ENCODE measurements around the gene RNPS1.
"Not testable (repeated sequence)": the region's sequence is repeated elsewhere in the genome, so short reads cannot be mapped to it uniquely, and the experiment has no call there.

The RNPS1 gene

DNA sequence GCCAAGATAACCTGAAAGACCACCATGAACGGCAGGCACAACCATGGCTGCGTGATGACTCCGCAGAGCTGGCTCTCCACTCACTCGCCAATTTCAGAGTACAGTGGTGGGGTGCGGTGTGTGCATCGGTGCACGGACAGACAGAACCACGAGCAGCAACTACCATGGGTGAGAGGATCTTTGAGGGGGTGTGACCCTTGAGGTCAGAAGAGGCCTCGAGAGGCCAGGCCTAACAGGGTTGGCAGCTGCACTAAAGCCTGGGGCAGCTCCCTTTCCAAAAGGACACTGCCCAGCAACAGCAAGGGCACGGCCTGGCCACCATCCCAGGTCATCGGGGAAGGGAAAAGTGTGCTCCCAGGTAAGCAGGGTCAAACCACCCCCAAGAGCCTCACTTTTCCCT, 14.6 kb downstream of the RNPS1 start:
- no peak for DNase-seq

DNA sequence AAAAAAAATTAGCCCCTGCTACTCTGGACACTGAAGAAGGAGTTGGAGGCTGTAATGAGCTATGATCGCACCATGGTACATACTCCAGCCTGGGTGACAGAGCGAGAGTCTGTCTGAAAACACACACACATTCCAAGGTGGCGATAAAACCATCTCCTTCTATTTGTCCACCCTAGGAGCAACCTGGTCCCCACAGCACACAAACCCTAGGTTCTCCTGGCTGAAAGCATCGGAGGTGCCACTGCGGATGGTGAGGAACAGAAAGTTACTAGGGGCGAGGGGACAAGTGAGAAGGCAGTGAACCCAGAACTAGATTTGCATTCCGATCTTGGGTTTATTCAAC, 15.1 kb downstream of the RNPS1 start:
- no peak for DNase-seq

GRCh38 chr16:2251296-2252111, 16.4 kb downstream of the RNPS1 start, which contains the start of gene ECI1:
ECI1 (minus strand) TSS chr16:2251587; CDS start chr16:2251566, 21 bp downstream.
- peak; percentile 56 to 79 for DNase-seq

DNA sequence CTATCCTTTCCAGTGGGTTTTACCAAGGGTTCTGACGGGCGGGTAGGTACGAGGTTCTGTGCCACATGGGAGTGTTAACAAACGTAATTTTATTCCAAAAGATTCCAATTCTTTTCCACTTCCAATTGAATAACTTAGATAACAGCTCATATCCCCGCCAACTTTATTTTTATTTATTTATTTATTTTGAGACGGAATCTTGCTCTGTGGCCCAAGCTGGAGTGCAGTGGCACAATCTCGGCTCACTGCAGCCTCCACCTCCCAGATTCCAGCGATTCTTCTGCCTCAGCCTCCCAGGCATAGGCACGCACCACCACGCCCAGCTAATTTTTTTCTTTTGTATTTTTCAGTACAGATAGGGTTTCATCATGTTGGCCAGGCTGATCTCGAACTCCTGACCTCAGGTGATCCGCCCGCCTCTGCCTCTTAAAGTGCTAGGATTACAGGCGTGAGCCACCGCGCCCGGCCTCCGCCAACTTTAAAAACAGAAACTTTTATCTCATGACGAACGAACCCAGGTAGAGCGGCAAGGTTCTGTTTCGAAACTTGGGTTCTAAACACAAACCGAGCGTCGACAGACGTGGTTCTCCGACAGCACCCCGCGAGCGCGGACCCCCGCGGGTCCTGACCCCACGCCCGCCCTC, 17.2 kb downstream of the RNPS1 start:
- DNase-seq = peak in 1 of 2 experiments; percentile 23

- DNase-seq = no peak
Measured at GRCh38 chr16:2246301-2246885, 21.5 kb downstream of the RNPS1 start.

- no peak for DNase-seq
Measured at GRCh38 chr16:2244926-2245795, 22.8 kb downstream of the RNPS1 start.

DNA sequence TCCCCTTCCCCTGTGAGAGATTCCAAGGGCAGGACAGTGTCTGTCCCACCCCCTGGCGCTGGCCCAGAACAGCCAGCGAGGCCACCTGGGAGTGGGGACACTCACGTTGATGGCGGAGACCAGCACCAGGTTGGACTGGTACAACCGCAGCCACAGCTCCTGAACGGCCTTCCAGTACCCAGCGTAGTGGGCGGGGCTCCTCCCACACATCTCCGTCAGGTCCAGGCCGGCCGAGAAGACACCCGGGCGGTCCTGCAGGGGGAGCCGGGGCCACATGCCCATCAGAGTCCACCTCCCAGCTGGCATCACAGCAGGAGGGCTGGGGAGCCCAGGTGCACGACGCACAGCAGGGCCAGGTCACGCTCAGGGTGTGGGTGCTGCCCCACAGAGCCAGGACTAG, 23.6 kb downstream of the RNPS1 start:
- DNase-seq = no peak

DNA sequence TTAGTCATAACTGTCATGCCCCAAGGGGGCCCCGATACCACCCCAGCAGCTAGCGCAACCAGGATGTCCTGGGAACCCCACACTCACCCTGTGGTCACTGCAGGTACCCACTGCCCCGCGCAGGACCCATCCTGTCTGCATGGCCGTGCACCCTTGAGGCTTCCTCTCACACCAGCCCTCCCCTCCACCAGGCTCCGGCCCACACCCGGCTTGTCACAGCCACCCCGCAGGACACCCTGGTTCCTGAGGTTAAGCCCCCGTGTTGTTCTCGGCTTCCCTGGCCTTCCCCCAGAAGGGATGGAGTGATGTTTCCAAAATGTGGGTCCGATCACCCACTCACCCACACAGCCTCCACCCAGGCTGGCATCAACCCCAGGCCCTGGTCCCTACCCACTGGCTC, 24.1 kb downstream of the RNPS1 start:
- DNase-seq = no peak

DNA sequence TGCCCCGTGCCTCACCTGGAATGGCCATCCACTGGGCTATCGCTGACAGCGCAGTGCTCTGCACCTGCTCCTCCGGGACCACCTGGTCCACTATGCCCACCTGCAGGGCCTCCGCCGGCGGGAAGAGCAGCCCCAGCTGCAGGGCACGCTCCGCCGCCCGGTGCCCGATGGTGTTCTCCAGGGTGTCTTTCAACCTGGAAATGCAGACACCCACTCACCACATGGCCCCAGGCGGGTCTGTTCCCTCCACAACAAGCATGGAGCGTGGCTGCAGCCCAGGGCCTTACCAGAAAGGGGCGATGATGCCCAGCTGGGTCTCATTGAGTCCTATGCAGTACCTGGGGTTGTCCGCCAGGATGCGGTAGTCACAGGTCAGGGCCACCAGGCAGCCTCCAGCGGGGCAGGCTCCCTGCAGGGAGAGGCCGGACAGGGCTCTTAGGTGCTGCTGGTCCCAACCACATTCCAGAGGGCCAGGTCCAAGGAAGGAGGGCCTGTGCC, 24.8 kb downstream of the RNPS1 start:
- DNase-seq = no peak

- no peak for DNase-seq
Measured at GRCh38 chr16:2242598-2242997, 25.3 kb downstream of the RNPS1 start.

DNA sequence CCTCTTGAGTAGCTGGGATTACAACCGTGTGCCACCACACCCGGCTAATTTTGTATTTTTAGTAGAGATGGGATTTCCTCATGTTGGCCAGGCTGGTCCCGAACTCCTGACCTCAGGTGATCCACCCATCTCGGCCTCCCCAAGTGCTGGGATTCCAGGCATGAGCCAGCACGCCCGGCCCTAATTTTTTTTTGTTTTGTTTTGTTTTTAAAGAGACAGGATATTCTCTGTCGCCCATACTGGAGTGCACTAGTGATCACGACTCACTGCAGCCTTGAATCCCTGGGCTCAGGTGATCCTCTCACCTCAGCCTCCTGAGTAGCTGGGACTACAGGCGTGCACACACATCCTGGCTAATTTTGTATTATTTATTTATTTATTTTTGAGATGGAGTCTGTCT, 27.6 kb downstream of the RNPS1 start:
- not testable (repeated sequence) for DNase-seq

DNA sequence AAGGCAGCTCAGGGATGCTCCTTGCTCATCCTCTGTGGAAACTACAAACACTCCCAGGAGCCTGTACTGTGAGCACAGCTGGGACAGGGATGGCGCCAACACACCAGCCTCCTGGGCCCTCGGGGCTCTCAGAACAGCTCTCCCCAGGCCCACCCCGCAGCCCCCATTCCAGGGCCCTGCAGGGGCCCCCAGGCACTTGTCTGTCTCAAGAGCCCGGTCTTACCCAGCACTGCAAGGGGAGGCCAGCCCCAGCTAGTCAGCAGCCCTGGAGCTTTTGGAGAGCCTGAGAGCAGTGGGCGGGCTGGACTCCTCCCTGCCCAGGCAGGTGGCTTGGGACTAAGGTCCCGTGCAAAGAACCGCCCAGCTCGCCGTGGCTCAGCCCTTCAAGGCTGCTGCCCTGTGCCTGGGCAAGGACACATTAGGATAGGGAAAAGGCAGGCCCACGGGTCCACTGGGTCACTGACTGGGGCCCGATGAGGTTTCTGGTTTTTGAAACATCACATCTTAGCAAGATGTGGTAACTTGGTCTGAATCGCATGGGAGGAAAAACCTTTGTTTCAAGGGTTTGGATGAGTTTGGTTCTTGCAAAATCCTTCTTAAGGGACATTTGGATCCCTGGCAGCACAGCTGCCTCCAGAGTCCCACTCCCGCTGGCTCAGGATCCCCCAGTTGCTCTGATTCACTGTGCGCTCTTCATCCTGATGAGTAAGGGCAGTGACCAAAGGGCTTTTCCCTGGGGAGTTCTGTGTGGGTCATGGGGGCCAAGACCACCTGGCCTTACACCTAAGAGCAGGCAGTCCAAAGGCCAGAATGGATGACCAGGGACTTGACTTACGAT, 28.9 kb downstream of the RNPS1 start:
- no peak for DNase-seq

DNA sequence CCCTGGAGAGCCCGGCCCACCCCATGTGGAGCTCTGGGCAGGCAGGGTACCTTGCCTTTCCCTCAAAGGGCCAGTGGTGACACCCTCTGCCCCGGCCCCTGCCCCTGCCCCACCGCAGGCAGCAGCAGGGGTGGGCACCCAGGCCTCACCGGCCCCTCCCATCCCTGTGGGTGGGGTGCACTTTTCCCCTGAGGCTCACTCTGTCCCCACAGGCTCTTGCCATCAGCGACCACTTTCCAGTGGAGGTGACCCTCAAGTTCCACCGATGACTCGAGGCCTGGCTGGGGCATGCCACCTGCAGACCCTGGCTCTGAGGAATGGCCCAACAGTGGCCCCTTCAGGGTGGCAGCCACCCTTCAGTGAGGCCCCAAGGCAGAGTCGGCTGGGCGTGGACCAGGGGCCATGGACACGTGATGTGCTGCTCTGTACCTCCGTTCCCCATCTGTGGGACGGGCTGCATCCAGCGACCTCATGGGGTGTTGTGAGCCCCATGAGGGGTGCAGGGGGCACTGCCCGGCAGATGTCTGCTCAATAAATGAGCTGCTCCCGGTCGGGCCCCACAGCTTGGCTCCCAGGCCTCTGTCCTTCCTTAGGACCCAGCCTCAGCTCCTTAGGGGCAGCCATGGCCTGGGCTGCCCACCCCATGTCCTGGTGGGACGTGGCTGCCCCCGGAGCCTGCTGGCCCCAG, 29.6 kb downstream of the RNPS1 start:
- no peak for DNase-seq

DNA sequence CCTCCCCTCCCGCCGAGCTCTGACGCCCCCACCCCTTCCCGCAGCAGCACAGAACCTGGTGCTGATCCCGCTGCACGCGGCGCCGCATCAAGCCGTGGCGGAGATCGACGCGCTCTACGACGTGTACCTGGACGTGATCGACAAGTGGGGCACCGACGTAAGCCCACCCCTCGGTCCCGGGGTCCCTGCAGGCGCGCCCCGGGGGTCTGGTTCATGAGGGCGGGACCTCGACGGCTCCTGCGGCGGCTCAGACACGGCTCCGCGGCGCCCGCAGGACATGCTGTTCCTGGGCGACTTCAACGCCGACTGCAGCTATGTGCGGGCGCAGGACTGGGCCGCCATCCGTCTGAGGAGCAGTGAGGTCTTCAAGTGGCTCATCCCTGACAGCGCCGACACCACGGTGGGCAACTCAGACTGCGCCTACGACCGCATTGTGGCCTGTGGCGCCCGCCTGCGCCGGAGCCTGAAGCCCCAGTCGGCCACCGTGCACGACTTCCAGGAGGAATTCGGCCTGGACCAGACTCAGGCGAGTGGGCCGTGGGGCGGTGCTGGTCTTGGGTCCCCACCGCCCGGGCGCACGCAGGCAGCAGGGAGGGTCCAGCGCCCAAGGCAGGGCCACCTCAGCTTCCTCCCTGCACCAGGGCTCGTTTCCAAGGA, 30.3 kb downstream of the RNPS1 start:
- DNase-seq = no peak

GRCh38 chr16:2237102-2237482, 30.8 kb downstream of the RNPS1 start:
- DNase-seq = no peak

DNA sequence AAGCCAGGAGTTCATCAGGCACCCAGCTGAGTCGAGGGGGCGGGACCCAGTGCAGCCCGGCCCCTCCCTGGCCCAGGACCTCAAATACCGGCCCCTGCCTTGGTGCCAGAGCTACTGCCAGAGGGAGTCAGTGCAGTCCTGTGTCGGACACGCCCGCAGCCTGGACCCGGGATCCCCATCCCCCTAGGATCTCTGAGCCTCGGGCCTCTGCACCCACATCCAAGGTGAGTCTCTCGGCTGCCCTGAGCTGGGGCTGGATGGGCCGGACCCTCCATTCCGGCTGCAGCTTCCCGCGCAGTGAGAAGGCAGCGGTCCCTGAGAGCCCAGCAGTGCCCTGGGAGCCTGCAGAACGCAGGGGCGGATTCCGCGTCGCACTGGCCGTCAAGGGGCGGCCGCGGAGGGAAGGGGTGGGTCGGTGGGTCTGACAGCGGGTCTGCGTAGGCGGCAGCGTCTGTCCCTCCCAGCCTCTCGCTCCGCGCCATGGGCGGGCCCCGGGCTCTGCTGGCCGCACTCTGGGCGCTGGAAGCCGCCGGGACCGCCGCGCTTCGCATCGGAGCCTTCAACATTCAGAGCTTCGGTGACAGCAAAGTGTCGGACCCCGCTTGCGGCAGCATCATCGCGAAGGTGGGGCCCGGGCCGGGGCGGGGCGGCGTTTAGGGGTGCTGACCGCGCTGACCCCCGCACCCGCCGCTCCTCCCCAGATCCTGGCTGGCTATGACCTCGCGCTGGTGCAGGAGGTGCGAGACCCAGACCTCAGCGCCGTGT, 31.4 kb downstream of the RNPS1 start, which contains the start of gene DNASE1L2:
Gene DNASE1L2 (plus strand): TSS at position 108 of the 765 bp plus-strand sequence. CDS start 373 bp downstream, at position 481.
- DNase-seq = no peak

GRCh38 chr16:2235695-2236336, 32.1 kb downstream of the RNPS1 start:
- DNase-seq = no peak

GRCh38 chr16:2235234-2235651, 32.7 kb downstream of the RNPS1 start:
- DNase-seq = no peak

DNA sequence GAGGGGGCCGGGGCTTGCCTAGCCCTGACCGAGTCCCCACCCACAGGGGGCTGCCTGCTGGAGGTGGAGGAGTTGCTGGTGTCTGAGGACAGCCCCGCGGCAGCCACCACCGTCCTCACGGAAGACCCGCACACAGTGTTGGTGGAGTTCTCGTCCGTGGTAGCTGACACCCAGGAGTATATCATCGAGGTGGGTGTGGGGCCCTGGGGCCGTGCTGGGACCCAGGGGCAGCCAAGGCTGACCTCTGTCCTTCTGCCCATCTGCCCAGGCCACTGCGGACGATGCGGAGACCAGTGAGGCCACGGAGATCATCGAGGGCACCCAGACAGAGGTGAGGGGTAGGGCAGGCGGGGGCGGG, 33.1 kb downstream of the RNPS1 start:
- no peak for DNase-seq

Data from SW 1271 (cell line).